ENCODE data around the gene THADA.

Gene THADA

GRCh38 chr2:43368483-43369385 is 227.1 kb downstream of the THADA start:
- H3K27me3 ChIP-seq (ENCODE audit: control insufficient read depth in 2 of 2, insufficient read depth in 2 of 2, low read length in 2 of 2): no peaks in the 10 kb centered on the region
- H3K27ac ChIP-seq (ENCODE audit: low read depth in 2 of 2, low read length in 2 of 2): no peak overlapping the region
- H3K36me3 ChIP-seq (ENCODE audit: control insufficient read depth in 2 of 2, insufficient read depth in 2 of 2, low read length in 2 of 2): no peaks in the 10 kb centered on the region

DNA sequence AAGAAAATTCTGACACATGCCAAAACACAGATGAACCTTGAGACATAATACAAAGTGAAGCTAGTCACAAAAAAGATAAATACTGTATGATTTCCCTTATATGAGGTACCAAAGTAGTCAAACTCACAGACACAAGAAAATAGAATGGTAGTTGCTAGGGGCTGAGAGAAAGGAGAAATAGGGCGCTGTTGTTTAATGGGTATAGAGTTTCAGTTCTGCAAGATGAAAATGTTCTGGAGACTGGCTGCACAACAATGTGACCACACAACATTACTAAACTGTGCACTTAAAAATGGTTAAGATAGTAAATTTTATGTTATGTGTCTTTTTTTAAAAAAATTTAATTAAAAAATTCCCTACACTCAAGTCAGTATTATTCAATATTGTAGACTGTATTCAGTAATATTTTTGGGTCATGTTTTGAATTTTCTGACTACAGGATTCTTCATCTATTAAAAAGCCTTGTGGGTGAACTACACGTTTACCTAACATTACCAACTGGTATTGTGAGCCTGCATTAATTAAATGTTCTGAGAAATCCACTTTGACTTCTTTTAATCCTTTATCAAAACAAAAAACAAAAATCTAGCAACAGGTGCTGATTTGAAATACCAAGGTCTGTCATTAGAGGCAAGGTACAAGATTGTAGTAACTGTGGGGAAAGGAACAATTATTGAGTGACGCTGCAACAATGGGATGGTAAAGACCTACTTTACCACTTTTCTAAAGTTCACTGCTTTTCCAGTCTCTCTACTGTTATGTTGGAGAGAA is 228.6 kb downstream of the THADA start:
- Histone ChIP-seq H3K36me3 (ENCODE audit: control insufficient read depth in 2 of 2, insufficient read depth in 2 of 2, low read length in 2 of 2) (no peaks in the 10 kb centered on the region), H3K4me1 (ENCODE audit: control insufficient read depth in 2 of 2, insufficient read depth in 2 of 2, low read length in 2 of 2) (peaks cover 6 to 9% of the 10 kb centered on the region in 2 donors), H3K9me3 (ENCODE audit: control insufficient read depth in 2 of 2, low read length in 2 of 2) (no peaks in the 10 kb centered on the region), H3K4me3 (ENCODE audit: low read length in 2 of 2) (no peak overlapping the region), H3K9ac (ENCODE audit: low read depth in 1 of 2, low read length in 2 of 2) (no peak overlapping the region), H3K27me3 (ENCODE audit: control insufficient read depth in 2 of 2, insufficient read depth in 2 of 2, low read length in 2 of 2) (no peaks in the 10 kb centered on the region), H3K27ac (ENCODE audit: low read depth in 2 of 2, low read length in 2 of 2) (no peak overlapping the region)

More at GRCh38 chr2:43368483-43369385, 227.1 kb downstream of the THADA start:
- Histone ChIP-seq H3K4me3 (ENCODE audit: low read length in 2 of 2) (no peak overlapping the region), H3K9me3 (ENCODE audit: control insufficient read depth in 2 of 2, low read length in 2 of 2) (no peaks in the 10 kb centered on the region), H3K9ac (ENCODE audit: low read depth in 1 of 2, low read length in 2 of 2) (no peak overlapping the region), H3K4me1 (ENCODE audit: control insufficient read depth in 2 of 2, insufficient read depth in 2 of 2, low read length in 2 of 2) (peaks cover 9 to 10% of the 10 kb centered on the region in 2 donors)

- Histone ChIP-seq H3K4me1 (ENCODE audit: control insufficient read depth in 2 of 2, insufficient read depth in 2 of 2, low read length in 2 of 2) (peaks cover 0 to 5% of the 10 kb centered on the region in 2 donors), H3K27ac (ENCODE audit: low read depth in 2 of 2, low read length in 2 of 2) (no peak overlapping the region), H3K9ac (ENCODE audit: low read depth in 1 of 2, low read length in 2 of 2) (no peak overlapping the region), H3K4me3 (ENCODE audit: low read length in 2 of 2) (no peak overlapping the region), H3K9me3 (ENCODE audit: control insufficient read depth in 2 of 2, low read length in 2 of 2) (no peaks in the 10 kb centered on the region), H3K27me3 (ENCODE audit: control insufficient read depth in 2 of 2, insufficient read depth in 2 of 2, low read length in 2 of 2) (no peaks in the 10 kb centered on the region), H3K36me3 (ENCODE audit: control insufficient read depth in 2 of 2, insufficient read depth in 2 of 2, low read length in 2 of 2) (no peaks in the 10 kb centered on the region)
Observed at GRCh38 chr2:43363120-43363519, 232.7 kb downstream of the THADA start.

DNA sequence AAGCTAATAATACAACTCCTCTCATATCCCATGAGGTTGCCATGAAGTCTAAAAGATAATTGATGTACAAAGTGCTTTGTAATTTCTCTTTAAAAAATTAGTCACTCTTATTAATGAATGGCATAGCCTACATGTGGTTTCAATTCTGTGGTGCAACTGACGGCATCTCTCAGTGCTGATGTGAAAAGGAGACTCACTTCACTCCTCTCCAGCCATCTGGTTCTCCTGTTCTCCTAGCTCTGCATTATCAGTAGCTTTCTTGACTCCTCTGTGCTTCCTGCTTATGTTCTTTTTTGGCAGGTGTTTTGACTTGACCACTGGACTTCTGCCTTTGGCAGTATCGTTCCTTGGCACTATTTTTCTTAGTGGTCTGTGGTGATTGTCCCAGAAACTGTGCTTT is 234.6 kb downstream of the THADA start:
- no peaks in the 10 kb centered on the region for H3K9me3 ChIP-seq (ENCODE audit: control insufficient read depth in 2 of 2, low read length in 2 of 2)
- no peaks in the 10 kb centered on the region for H3K36me3 ChIP-seq (ENCODE audit: control insufficient read depth in 2 of 2, insufficient read depth in 2 of 2, low read length in 2 of 2)
- H3K27ac ChIP-seq (ENCODE audit: low read depth in 2 of 2, low read length in 2 of 2): no peak overlapping the region
- peaks cover 0 to 5% of the 10 kb centered on the region in 2 donors for H3K4me1 ChIP-seq (ENCODE audit: control insufficient read depth in 2 of 2, insufficient read depth in 2 of 2, low read length in 2 of 2)
- no peaks in the 10 kb centered on the region for H3K27me3 ChIP-seq (ENCODE audit: control insufficient read depth in 2 of 2, insufficient read depth in 2 of 2, low read length in 2 of 2)
- H3K9ac ChIP-seq (ENCODE audit: low read depth in 1 of 2, low read length in 2 of 2): no peak overlapping the region
- H3K4me3 ChIP-seq (ENCODE audit: low read length in 2 of 2): no peak overlapping the region

DNA sequence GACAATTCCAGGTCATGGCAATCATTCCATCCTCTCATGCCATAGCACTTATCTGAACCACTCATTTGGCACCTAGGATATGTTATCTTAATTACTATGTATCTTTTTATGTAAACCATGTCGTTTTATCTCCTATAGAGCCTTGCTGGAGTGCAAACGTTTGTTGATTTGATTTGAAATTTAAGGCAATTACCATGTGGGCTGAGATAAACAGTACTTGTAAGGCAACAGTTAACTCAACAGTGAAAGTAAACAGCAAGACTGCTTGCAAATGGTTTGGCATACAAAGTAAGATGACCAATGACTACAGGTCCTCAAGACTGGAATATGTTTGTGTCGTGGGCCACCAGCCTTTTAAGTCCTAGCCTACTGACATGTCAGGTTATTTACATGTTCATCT is 235.7 kb downstream of the THADA start:
- no peak overlapping the region for H3K4me3 ChIP-seq (ENCODE audit: low read length in 2 of 2)
- no peak overlapping the region for H3K9ac ChIP-seq (ENCODE audit: low read depth in 1 of 2, low read length in 2 of 2)
- H3K27me3 ChIP-seq (ENCODE audit: control insufficient read depth in 2 of 2, insufficient read depth in 2 of 2, low read length in 2 of 2): no peaks in the 10 kb centered on the region
- peak overlapping the region in 1 of 2 donors; percentile 5 for H3K27ac ChIP-seq (ENCODE audit: low read depth in 2 of 2, low read length in 2 of 2)
- H3K36me3 ChIP-seq (ENCODE audit: control insufficient read depth in 2 of 2, insufficient read depth in 2 of 2, low read length in 2 of 2): no peaks in the 10 kb centered on the region
- no peaks in the 10 kb centered on the region for H3K9me3 ChIP-seq (ENCODE audit: control insufficient read depth in 2 of 2, low read length in 2 of 2)
- peaks cover 0 to 5% of the 10 kb centered on the region in 2 donors for H3K4me1 ChIP-seq (ENCODE audit: control insufficient read depth in 2 of 2, insufficient read depth in 2 of 2, low read length in 2 of 2)

DNA sequence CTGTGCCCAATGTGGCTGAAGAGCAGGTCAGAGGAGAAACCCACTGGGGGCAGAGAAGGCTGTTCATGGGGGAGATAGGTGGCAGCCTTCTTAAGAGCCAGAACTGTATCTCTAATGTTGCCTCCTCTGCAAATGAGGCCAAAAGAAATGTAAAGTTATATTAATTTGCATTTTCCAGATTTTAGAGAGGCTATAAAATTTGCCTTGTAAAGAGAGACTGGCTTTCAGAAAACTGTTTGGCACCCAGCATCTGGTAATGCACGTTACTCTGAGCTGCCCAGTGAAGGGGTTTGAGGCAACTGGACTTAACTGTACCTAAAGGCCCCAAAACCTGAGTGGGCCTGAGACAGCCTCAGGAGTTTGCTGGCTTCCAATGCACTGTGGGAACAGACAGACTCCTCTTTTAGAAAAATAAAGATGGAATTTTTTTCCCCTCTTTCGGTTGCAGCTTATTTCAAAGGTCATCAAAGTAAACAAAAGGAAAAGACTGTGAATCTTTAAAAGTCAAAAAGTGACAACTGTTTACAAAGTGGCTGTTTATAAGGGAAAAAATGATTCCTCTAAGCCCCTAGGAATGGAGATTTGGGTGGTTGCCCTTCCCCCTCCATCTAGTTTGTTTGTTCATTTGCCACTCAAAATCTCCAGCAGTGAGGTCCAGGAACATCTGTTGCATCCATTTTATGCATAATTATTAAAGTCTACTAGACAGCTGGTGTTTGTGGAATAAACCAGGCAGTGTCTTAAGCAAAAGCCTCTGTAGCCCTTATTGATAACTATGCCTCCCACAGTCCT is 237.2 kb downstream of the THADA start:
- no peak overlapping the region for H3K4me3 ChIP-seq (ENCODE audit: low read length in 2 of 2)
- peaks cover 0 to 5% of the 10 kb centered on the region in 2 donors for H3K4me1 ChIP-seq (ENCODE audit: control insufficient read depth in 2 of 2, insufficient read depth in 2 of 2, low read length in 2 of 2)
- H3K27me3 ChIP-seq (ENCODE audit: control insufficient read depth in 2 of 2, insufficient read depth in 2 of 2, low read length in 2 of 2): no peaks in the 10 kb centered on the region
- no peaks in the 10 kb centered on the region for H3K36me3 ChIP-seq (ENCODE audit: control insufficient read depth in 2 of 2, insufficient read depth in 2 of 2, low read length in 2 of 2)
- no peak overlapping the region for H3K9ac ChIP-seq (ENCODE audit: low read depth in 1 of 2, low read length in 2 of 2)
- no peaks in the 10 kb centered on the region for H3K9me3 ChIP-seq (ENCODE audit: control insufficient read depth in 2 of 2, low read length in 2 of 2)
- peak overlapping the region; percentile 17 to 18 for H3K27ac ChIP-seq (ENCODE audit: low read depth in 2 of 2, low read length in 2 of 2)

GRCh38 chr2:43356774-43357173 is 239.1 kb downstream of the THADA start:
- H3K4me1 ChIP-seq (ENCODE audit: control insufficient read depth in 2 of 2, insufficient read depth in 2 of 2, low read length in 2 of 2): peaks cover 0 to 5% of the 10 kb centered on the region in 2 donors
- no peak overlapping the region for H3K9ac ChIP-seq (ENCODE audit: low read depth in 1 of 2, low read length in 2 of 2)
- H3K4me3 ChIP-seq (ENCODE audit: low read length in 2 of 2): no peak overlapping the region
- no peaks in the 10 kb centered on the region for H3K9me3 ChIP-seq (ENCODE audit: control insufficient read depth in 2 of 2, low read length in 2 of 2)
- no peaks in the 10 kb centered on the region for H3K27me3 ChIP-seq (ENCODE audit: control insufficient read depth in 2 of 2, insufficient read depth in 2 of 2, low read length in 2 of 2)
- H3K27ac ChIP-seq (ENCODE audit: low read depth in 2 of 2, low read length in 2 of 2): no peak overlapping the region
- H3K36me3 ChIP-seq (ENCODE audit: control insufficient read depth in 2 of 2, insufficient read depth in 2 of 2, low read length in 2 of 2): no peaks in the 10 kb centered on the region

DNA sequence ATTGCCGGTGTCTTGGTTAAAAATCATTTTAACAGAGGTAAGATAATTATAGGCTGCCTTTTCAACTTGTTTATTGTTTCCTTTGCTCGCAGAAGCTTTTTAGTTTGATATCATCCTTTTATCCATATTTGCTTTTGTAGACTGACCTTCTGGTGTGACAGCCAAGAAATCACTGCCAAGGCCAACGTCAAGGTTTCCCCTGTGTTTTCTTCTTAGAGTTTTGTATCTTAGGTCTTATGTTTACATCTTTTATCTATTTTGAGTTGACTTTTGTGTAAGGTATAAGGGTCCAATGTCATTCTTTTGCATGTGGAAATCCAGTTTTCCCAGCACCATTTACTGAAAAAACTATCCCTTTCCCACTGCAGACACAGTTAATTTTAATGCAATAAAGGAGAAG is 240.4 kb downstream of the THADA start:
- no peaks in the 10 kb centered on the region for H3K9me3 ChIP-seq (ENCODE audit: control insufficient read depth in 2 of 2, low read length in 2 of 2)
- no peak overlapping the region for H3K4me3 ChIP-seq (ENCODE audit: low read length in 2 of 2)
- H3K9ac ChIP-seq (ENCODE audit: low read depth in 1 of 2, low read length in 2 of 2): no peak overlapping the region
- H3K4me1 ChIP-seq (ENCODE audit: control insufficient read depth in 2 of 2, insufficient read depth in 2 of 2, low read length in 2 of 2): peaks cover 4 to 7% of the 10 kb centered on the region in 2 donors
- H3K36me3 ChIP-seq (ENCODE audit: control insufficient read depth in 2 of 2, insufficient read depth in 2 of 2, low read length in 2 of 2): no peaks in the 10 kb centered on the region
- H3K27me3 ChIP-seq (ENCODE audit: control insufficient read depth in 2 of 2, insufficient read depth in 2 of 2, low read length in 2 of 2): no peaks in the 10 kb centered on the region
- no peak overlapping the region for H3K27ac ChIP-seq (ENCODE audit: low read depth in 2 of 2, low read length in 2 of 2)

- Histone ChIP-seq H3K4me3 (ENCODE audit: low read length in 2 of 2) (no peak overlapping the region), H3K4me1 (ENCODE audit: control insufficient read depth in 2 of 2, insufficient read depth in 2 of 2, low read length in 2 of 2) (peaks cover 20 to 22% of the 10 kb centered on the region in 2 donors), H3K27ac (ENCODE audit: low read depth in 2 of 2, low read length in 2 of 2) (peak overlapping the region; percentile 23 to 71), H3K9ac (ENCODE audit: low read depth in 1 of 2, low read length in 2 of 2) (no peak overlapping the region), H3K36me3 (ENCODE audit: control insufficient read depth in 2 of 2, insufficient read depth in 2 of 2, low read length in 2 of 2) (no peaks in the 10 kb centered on the region), H3K9me3 (ENCODE audit: control insufficient read depth in 2 of 2, low read length in 2 of 2) (no peaks in the 10 kb centered on the region), H3K27me3 (ENCODE audit: control insufficient read depth in 2 of 2, insufficient read depth in 2 of 2, low read length in 2 of 2) (no peaks in the 10 kb centered on the region)
Observed at GRCh38 chr2:43349904-43350303, 245.9 kb downstream of the THADA start.
